M059J (cell line): ENCODE data around the gene NDUFV2. TPM values are rescaled to one million over a fixed set of nuclear protein-coding genes. Genes with fewer than 3 reads are reported as not detected.
A peak's percentile ranks its signal among the peaks of the same experiment; 100 is the strongest.

Source experiments
- DNase-seq: peaks from one replicate; pipeline ENCODE4 v3.0.0-alpha.2; 2012; ENCODE audit warnings: low read depth
- total RNA-seq: library from RNA; depleted of rRNA; stranded (reverse); fragments of >200 nt; shearing (Covaris generic); gene quantifications from 2 replicates; pipeline ENCODE4 v1.2.3, GENCODE V29; 2014

Gene NDUFV2
- total RNA-seq, 1 experiment from 2014 or later, result 177 TPM

DNA sequence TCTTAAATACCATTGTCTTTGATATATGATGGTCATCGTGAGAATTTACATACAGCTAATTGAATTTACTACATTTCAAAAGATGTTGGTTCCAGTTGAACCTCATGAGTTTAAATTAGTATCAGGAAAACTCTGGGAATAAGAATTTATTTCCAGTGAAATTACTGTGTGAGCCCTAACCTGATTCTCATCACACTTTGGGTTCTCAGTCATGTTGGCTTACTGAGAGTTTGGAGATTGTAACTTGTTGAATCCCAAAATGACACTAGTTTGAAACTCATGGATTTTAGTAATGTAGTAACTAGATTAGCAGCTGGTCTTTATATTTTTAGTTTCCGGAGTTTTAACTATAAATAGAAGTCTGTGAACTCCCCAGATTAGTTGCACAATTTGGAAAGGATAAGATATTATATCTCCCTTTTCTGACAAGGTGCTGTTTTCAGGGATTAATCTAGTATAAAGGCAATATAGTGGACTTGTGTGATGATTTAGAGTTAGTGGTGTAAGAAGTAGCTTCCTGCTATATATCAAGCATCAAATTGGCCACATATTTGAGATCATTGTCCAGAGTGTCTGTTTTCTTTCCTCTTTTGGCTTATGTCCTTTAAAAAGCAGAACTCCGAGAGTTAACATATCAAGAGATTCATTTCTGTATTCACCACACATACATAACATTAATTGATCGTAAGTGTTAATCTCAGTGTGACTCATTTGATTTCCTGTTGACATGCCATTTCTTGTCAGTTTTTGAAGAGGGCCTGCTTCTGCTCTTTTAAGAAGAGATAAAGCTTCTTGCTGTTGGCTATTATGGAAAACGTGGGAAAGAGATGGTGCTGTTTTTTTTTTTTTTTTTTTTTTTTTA, 15.7 kb downstream of the NDUFV2 start:
- no peak for DNase-seq

DNA sequence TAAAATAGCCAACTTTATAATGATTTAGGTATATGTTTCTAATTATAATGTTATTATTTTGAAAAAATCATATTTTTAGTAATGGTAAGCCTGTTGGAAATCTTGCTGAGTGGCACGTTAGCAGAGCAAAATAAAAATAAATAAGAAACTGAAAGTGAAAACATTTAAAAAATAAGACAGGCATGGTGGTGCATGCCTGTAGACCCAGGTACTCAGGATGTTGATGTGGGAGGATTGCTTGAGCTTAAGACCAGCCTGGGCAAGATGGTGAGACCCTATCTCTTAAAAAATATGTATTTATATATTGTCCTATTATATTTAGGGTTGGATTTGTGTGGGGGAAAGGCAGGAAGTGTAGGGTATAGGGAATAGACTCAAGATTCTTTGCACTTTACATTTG, 18.3 kb downstream of the NDUFV2 start:
- no peak for DNase-seq

DNA sequence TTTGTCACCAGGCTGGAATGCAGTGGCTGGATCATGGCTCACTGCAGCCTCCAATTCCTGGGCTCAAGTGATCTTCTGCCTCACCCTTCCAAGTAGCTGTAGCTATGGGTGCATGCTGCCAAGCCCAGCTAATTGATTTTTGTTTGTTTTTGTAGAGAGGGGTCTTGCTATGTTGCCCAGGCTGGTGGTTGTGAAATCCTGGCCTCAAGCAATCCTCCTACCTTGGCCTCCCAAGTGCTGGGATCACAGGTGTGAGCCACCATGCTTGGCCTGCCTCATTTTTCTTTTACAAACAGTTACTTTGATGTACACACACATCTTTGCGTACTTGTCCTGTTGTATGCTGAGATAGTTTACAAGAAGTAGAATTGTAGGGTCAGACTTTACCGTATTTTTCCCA, 21.0 kb downstream of the NDUFV2 start:
- no peak for DNase-seq

DNA sequence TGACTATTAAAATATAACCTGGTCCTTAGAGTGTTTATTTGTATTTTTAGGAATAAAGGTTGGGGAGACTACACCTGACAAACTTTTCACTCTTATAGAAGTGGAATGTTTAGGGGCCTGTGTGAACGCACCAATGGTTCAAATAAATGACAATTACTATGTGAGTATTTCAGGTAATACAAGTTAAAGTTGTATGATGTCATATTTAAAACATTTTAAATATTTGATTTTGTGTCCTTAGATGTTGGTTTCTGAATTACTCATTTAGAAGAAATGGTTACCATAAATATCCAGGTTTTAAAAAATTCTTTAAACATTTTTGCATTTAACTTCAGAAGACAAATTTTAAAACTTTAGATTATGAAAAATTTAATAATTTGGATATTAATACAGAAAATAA, 22.3 kb downstream of the NDUFV2 start:
- DNase-seq, result no peak

DNA sequence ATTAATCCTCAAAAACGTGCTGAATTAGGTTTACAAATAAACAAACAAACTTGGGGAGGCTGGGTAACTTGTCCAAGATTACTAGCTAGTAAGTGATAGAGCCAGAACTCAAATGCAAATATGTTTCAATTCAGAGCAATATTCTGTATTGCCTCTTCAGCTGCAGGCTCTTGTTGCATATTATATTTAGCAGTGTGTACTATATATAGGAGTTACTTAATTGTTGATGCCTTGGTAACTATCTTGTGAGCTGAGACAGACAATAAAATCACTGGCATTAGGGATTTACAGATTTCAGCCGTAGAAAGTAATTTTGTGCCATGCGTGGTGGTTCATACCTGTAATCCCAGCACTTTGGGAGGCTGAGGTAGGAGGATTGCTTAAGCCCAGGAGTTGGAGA, 23.8 kb downstream of the NDUFV2 start:
- DNase-seq, result no peak

DNA sequence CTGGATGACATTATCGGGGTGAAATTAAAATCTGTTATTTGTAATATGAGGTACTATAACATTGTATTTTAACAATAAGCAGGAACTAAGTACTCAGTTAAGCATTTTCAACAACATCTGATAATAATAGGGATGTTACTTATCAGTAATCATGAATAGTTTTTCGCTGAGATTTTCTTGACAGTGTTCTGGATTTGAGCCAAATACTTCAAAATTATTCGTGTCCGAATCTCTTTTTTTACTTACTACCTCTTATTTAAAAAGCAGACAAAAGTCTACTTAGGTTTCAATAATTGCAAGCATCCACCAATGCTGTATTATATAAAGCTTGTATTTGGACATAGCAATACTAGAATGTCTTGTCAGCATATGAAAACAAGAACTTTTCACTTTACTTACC, 27.7 kb downstream of the NDUFV2 start:
- no peak for DNase-seq

DNA sequence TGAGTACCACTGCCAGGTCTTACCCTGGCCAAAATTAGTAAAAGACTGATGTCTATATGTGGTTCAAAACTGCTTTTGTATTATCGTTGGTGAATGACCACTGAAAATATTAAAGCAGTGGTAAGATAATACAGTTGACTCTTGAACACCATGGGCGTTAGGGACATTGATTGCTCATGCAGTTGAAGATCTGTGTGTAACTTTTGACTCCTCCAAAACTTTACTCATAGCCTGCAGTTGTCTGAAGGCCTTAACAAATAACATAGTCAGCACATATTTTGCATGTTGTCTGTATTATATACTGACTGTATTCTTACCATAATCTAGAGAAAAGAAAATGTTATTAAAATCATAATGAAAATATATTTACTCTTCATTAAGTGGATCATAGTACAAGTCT, 28.3 kb downstream of the NDUFV2 start:
- DNase-seq, result no peak

DNA sequence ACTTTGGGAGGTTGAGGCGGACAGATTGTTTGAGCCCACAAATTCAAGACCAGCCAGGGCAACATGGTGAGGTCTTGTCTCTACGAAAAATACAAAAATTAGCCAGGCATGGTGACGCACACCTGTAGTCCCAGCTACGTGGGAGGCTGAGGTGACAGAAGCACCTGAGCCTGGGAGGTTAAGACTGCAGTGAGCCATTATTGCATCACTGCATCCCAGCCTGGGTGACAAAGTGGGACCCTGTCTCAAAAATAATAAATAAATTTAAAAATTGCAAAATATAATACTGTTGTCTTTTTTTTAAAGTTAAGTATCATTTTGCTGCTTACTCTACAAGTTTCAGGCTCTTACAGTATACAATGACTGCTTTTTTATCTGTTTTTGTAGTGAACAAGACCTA, 30.1 kb downstream of the NDUFV2 start:
- DNase-seq, result no peak

DNA sequence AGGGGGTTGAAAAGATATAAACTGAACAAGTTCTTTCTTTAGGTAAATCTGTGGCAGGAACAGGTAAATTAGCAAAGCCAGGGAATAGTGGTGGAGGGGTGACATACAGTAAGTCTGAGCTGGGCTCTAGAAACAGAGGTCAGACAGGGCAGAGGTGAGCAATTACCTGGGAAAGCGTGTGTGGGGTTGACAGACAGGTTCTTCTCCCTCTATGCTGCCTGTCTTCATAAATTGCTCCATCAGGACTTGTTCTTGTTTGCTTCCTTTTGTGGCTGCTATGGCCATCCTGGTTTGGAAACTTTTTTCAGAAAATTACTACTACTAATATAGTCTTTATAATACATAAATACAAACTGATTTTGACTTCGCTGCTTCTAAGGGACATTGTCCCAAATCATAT, 30.7 kb downstream of the NDUFV2 start:
- no peak for DNase-seq

DNA sequence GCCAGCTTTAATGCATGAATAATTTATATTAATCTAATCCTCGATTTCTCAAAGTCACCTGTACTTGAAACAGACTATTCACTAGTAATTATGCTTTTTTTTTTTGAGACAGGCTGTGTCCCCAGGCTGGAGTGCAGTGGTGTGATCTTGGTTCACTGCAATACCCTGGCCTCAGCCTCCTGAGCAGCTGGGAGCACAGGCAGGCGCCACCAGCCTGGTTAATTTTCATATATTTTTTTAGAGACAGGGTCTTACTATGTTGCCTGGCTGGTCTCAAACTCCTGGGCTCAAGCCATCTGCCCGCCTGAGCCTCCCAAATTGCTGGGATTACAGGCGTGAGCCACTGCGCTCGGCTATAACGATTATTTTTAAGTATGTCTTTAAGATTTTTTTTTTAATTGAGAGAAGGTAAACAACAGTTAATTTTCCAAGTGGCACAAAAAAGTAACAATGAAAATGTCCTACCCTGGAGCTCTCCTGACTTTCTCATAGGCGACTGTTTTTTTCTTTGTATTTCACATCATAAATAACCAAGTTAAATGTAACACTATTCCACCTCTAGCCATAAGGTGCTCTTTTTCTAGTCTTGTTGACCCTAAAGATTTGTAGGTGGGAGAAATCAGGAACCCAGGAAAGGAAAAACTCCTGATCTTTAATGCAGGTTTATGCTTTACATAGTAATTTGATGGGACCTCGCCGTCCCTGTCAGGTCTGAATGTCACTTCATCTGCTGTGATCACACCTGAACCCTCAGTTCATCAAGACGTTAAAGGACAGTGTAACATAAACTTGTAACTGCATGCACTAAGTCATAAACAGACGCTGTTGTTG, 32.8 kb downstream of the NDUFV2 start:
- DNase-seq, result no peak

DNA sequence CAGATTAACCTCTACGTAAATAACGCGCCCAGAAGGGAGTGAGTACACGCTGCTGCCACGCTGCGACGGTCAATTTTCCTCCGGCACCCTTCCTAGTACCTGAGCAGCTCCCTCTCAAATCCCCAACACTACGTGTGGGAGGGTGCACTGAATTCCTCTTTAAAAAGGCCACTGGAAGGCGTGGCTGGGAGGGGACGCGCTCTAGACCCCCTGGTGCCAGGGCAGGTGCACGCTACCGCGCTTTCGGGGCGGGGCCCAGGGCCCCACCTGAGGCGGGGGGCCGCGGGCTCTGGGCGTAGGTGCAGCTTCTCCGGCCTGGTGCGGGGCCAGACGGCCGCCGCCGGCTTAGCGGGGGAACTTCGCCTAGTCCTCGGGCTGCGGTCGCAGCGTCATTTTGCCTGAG, 33.4 kb downstream of the NDUFV2 start:
- DNase-seq, result peak; percentile 51

DNA sequence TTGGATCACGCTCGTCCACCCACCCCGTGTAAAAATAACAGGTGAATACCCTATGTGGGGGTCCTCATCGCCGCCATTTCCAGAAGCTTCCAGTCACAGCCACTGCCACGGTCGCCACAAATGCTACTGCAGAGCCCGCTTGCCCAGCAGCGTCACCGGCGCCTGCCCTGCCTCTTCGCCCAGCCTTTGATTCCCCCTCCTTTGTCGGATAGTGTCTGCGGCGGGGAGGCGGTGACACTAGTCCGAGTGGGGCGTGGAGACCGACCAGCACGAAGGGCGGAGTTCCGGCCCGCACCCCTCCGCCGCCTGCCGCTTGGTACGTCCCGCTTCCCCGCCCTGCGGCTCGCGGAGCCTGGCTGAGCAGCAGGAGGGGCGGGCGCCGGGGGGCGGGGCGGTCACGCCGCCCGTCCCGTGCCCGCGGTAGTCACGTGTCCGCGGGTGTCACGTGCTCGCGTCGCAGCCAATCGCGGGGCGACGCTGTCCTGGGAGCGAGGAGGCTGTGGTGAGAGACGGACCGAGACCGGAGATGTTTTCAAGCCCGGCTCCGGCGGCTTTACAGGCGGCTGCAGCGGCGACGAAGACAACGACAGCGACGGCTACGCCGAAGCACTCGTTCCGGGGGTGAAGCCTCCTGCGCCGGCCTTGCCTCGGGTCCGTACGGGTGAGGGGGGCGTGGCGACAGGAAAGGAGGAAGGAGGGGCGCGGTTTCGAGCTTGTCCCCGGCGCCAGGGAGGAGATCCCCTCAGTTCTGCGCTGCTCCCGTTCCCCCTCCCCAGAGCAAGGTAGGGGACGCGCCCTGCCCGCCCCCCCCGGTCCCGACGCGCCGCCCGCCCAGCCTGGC, 34.0 kb downstream of the NDUFV2 start, which contains the start of gene ANKRD12:
Gene ANKRD12 (plus strand): TSS at position 467 of the 841 bp plus-strand sequence. CDS start 45,652 bp downstream, outside the sequence.
- peak; percentile 91 for DNase-seq

DNA sequence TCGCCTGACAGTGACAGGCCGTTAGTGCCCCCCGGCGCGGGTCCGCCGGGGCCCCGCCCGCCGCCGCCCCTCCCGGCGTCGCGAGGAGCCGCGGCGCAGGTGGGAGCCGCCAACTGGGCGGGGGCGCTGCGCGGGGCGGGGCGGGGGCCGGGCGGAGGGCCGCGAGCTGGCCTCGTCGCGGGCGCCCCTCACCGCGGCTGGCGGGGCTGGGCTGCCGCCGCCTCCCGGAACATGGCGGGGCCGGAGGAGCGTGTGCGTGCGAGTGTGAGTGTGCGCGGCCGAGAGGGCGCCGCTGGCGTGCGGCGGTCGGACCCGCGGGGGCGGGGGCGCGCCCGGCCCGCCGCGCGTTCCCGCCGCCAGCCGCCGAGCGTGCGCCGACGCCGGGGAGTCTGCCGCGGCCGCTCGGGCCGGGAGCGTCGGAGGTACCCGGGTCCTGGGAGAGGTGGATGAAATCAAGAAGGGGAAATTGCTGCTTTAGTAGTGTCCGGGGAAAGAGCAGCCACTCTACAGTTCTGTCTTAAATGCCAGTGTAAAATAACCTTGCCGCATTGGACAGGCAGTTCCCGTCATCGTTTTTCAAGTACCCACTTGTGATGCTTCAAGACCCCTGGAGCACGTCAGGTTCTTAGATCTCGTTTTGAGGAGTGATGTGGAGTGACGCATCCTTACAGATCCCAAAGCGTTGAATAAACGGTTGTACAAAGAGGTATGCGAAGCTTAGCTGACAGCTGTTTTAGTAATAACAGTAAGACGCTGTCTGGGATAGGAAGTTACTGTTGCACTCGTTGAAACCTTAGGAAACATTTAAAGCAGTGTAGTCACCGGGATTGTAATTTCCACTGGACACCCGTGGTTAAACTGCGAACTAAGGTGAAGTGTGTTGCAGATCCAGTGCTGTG, 34.9 kb downstream of the NDUFV2 start:
- peak; percentile 80 for DNase-seq

DNA sequence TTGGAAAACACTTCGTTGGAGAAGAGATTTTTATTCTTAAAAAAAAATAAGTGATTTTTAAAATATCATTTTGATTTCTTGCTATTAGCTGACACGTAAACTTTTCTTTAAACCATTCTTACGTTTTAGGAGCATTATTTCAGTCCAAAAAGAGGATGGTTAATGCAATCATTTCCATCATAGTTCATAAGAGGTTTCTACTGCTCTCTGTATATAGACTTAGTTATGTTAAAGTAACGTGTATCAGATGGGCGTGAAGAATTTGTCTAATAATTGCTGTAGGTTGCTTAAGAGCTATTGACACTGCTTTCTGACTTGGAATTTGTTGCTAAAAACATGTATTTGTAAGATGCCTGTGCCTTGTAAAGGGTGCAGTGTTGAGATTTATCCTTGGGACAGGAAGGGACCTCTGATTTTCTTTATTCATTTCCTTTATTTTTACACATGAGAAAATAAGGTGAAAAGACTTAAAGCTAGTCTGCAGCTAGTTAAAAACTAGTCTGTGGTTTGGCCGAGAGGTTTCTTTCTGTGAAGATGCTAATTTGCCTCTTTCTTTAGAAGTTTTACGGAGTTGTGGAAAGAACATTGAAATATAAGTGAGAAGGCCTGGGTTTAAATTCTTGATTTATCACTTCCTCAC, 37.0 kb downstream of the NDUFV2 start:
- DNase-seq, result no peak

DNA sequence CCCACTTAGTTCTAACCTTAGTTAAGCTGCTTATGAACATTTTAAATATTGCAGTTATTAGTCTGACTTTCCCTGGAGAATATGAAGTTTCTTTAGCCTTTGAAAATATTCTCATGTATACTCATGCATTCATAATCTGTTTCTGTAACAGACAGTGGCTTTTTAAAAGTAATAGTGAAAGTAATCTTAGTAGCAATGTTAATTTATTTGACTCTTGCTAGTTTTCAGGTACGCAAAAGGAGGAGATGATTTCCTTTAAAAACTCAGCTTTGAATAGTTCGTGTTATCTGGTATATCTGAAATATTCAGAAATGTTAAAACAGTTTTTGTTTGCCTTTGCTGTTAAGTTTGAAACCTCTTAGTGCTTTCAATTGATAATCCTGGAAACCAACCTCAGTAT, 37.9 kb downstream of the NDUFV2 start:
- no peak for DNase-seq

DNA sequence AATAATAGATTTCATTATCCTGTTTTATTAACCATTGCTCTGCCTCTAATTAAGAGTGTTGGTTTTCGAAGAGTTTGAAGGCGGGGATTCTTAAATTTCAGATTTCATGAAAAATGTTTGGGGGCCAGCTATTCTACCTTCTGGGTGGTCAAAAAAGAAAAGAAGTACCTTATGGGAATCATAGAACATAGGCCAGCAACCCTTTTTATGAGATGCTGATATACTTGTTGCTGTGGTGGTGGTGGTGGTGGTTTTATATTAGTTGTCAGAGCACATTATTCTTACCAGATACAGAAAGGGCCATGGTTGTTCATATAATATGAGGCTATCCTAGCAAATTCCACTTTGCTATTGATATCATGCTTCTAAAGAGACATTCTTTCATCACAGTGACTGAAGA, 38.5 kb downstream of the NDUFV2 start:
- no peak for DNase-seq

DNA sequence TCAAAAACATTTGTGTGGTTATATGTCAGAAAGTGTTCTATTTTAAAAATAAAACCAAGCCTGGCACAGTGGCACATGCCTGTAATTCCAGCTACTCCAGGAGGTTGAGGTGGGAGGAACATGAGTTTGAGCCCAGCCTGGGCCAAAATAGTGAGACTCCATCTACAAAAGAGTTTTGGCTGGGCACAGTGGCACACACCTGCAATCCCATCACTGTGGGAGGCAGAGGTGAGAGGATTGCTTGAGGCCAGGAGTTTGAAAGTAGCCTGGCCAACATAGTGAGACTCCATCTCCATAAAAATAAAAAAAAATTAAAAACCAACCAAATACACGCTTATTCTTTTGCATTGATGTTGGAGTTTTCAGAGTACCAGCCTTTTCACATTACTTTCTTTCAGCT, 43.7 kb downstream of the NDUFV2 start:
- no peak for DNase-seq

DNA sequence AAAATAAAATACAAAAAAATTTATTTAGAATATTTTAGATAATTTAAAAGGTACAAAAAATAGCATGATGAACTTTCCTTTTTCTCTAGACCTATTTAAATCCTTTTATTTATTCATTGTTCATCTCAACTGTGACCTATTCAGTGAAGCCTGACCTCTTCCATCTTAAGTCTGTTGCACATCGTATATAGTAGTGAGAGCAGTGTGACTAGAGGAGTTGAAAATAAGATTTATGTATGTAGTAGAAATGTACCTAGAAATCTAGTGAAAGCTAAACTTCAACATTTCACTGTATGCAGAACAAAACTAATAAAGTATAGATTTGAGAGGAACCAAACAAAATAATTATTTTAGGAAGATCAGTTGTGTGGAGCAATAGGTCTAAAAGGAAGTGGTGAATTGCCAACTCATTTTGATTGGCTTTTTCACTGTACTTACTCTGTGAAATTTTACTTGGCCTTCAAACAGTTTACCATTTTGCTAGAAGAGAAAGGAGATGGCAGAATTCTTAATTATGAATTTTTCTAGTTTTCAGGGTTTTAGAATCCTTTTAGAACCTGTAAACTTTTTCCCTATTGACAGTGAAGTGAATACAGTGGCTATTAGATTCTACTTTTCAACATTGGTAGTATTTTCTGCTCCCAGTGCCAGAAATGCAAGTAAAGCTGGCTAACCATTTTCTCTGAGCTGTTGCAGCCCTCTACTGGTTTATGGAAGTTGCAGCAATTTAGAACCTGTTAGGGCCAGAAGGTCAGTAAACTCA, 45.1 kb downstream of the NDUFV2 start:
- peak; percentile 69 for DNase-seq

DNA sequence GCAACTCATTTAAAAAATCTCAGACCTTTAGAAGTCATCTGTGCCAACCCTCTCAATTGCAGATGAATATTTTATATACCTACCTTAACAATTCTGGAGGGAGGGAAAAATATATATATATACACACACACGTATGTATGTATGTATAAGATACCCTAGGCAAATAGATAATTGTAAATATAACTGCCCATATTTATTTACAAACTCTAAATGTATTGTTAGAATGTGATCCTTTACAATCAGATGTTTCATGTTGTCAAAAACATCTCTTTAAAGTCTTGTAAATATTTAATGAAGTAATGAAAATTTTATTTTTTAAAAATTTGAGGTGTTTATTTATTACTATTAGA, 45.7 kb downstream of the NDUFV2 start:
- DNase-seq, result no peak

DNA sequence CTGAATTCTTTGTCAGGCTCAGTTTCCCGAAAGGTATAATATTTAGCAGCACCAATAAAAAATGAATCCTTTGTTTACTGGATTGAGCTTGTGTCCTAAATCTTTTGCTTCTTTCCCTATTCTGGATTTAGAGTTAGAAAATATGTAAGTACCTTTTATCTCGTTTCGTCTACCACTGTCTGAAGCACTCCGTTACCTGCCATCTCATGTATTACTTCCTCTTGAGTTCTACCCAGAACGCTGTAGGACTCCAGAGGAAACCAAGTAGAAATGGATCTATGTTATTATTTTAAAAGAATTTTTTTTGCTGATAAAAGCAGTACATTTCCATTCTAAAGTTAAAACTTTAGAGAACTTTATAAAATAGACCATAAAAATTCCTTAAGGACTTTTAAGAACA, 47.6 kb downstream of the NDUFV2 start:
- no peak for DNase-seq
